H9 (cell line): ENCODE measurements around the gene MEF2C. TPM values are rescaled to one million over a fixed set of nuclear protein-coding genes. Genes with fewer than 3 reads are reported as not detected.

Source experiments
- DNase-seq: peaks from one replicate; pipeline ENCODE4 v3.0.0-alpha.2; 2017
- H2AFZ ChIP-seq: one replicate; pipeline ENCODE4 v1.6.1; 2013; ENCODE audit warnings: mild to moderate bottlenecking, low read length, control low read depth, moderate library complexity
- H2AK5ac ChIP-seq: 2 replicates; pipeline ENCODE4 v1.6.1; 2013; ENCODE audit warnings: low read length, control low read depth, mixed read lengths; ENCODE audit not compliant: insufficient read length
- H2BK120ac ChIP-seq: one replicate; pipeline ENCODE4 v1.6.1; 2013; ENCODE audit warnings: low read depth, mild to moderate bottlenecking, low read length, control low read depth, inconsistent platforms; ENCODE audit not compliant: poor library complexity, severe bottlenecking
- H2BK12ac ChIP-seq: 2 replicates; pipeline ENCODE4 v1.6.1; 2013; ENCODE audit warnings: low read length, control low read depth, mixed read lengths, low read depth; ENCODE audit not compliant: insufficient read length
- H2BK15ac ChIP-seq: 2 replicates; pipeline ENCODE4 v1.6.1; 2013; ENCODE audit warnings: low read depth, low read length, control low read depth
- H2BK20ac ChIP-seq: one replicate; pipeline ENCODE4 v1.6.1; 2013; ENCODE audit warnings: low read depth, mild to moderate bottlenecking, low read length, control low read depth, inconsistent platforms; ENCODE audit not compliant: poor library complexity, severe bottlenecking
- H2BK5ac ChIP-seq: 2 replicates; pipeline ENCODE4 v1.6.1; 2013; ENCODE audit warnings: low read length, control low read depth, mixed read lengths; ENCODE audit not compliant: insufficient read length
- H3K14ac ChIP-seq: 2 replicates; pipeline ENCODE4 v1.6.1; 2013; ENCODE audit warnings: low read length, control low read depth; ENCODE audit not compliant: insufficient read depth
- H3K18ac ChIP-seq: 2 replicates; pipeline ENCODE4 v1.6.1; 2013; ENCODE audit warnings: low read depth, mild to moderate bottlenecking, mixed read lengths, low read length, control low read depth; ENCODE audit not compliant: insufficient read length
- H3K23ac ChIP-seq: 2 replicates; pipeline ENCODE4 v1.6.1; 2013; ENCODE audit warnings: low read length, control low read depth, mixed read lengths, low read depth; ENCODE audit not compliant: insufficient read length
- H3K23me2 ChIP-seq: 2 replicates; pipeline ENCODE4 v1.6.1; 2013; ENCODE audit warnings: low read depth, mild to moderate bottlenecking, mixed read lengths, low read length, control low read depth; ENCODE audit not compliant: insufficient read length, poor library complexity, severe bottlenecking
- H3K27ac ChIP-seq: 2 replicates; pipeline ENCODE4 v1.5.1; 2013; ENCODE audit warnings: low read length, control low read depth, mixed read lengths, low read depth; ENCODE audit not compliant: insufficient read length
- H3K27me3 ChIP-seq: 2 replicates; pipeline ENCODE4 v1.6.1; 2013; ENCODE audit warnings: low read length, control low read depth, inconsistent platforms; ENCODE audit not compliant: insufficient read depth
- H3K4ac ChIP-seq: 2 replicates; pipeline ENCODE4 v1.6.1; 2013; ENCODE audit warnings: low read depth, mild to moderate bottlenecking, control low read depth, inconsistent platforms, low read length, moderate library complexity
- H3K4me1 ChIP-seq: 2 replicates; pipeline ENCODE4 v1.6.1; 2013; ENCODE audit warnings: low read length, control low read depth, inconsistent platforms; ENCODE audit not compliant: insufficient read depth
- H3K4me2 ChIP-seq: 2 replicates; pipeline ENCODE4 v1.6.1; 2013; ENCODE audit warnings: low read length, control low read depth, mixed read lengths; ENCODE audit not compliant: insufficient read length, insufficient read depth
- H3K56ac ChIP-seq: 2 replicates; pipeline ENCODE4 v1.6.1; 2013; ENCODE audit warnings: low read depth, mild to moderate bottlenecking, mixed read lengths, low read length, control low read depth; ENCODE audit not compliant: insufficient read length
- H3K79me1 ChIP-seq: 2 replicates; pipeline ENCODE4 v1.6.1; 2013; ENCODE audit warnings: low read depth, mild to moderate bottlenecking, moderate library complexity, low read length, control low read depth, inconsistent platforms; ENCODE audit not compliant: insufficient read depth, poor library complexity, severe bottlenecking
- H3K79me2 ChIP-seq: 2 replicates; pipeline ENCODE4 v1.6.1; 2013; ENCODE audit warnings: low read length, control low read depth, inconsistent platforms; ENCODE audit not compliant: insufficient read depth
- H3K9ac ChIP-seq: 2 replicates; pipeline ENCODE4 v1.6.1; 2013; ENCODE audit warnings: low read length, control low read depth, mixed read lengths; ENCODE audit not compliant: insufficient read length; ENCODE audit errors: extremely low read depth
- H3K9me3 ChIP-seq: one replicate; pipeline ENCODE4 v1.6.1; 2013; ENCODE audit warnings: low read depth, low read length, inconsistent platforms; ENCODE audit not compliant: control insufficient read depth
- H3T11ph ChIP-seq: one replicate; pipeline ENCODE4 v1.6.1; 2013; ENCODE audit warnings: mild to moderate bottlenecking, low read length, control low read depth, inconsistent platforms
- H4K20me1 ChIP-seq: one replicate; pipeline ENCODE4 v1.6.1; 2013; ENCODE audit not compliant: control insufficient read depth, insufficient read length, insufficient read depth
- H4K5ac ChIP-seq: 2 replicates; pipeline ENCODE4 v1.6.1; 2013; ENCODE audit warnings: low read depth, mild to moderate bottlenecking, mixed read lengths, low read length, control low read depth; ENCODE audit not compliant: insufficient read length
- H4K8ac ChIP-seq: replicated peaks from 2 replicates; pipeline ENCODE4 v1.6.1; 2013; ENCODE audit warnings: low read length, control low read depth, mixed read lengths, low read depth; ENCODE audit not compliant: insufficient read length
- H4K91ac ChIP-seq: 2 replicates; pipeline ENCODE4 v1.6.1; 2013; ENCODE audit warnings: low read depth, mild to moderate bottlenecking, moderate library complexity, mixed read lengths, low read length, control low read depth; ENCODE audit not compliant: insufficient read length
- H3K27ac Mint-ChIP-seq, 3 experiments: 2 replicates in 2 of 3; 3 replicates in 1 of 3; pipeline ENCODE4 v1.8.0; 2020 to 2021; ENCODE audit warnings: mixed read lengths in 3 of 3, mild to moderate bottlenecking in 1 of 3, moderate library complexity in 1 of 3
- H3K27me3 Mint-ChIP-seq: 2 replicates; pipeline ENCODE4 v1.8.0; 2021; ENCODE audit warnings: low read depth, mild to moderate bottlenecking, moderate library complexity, mixed read lengths
- H3K36me3 Mint-ChIP-seq, 3 experiments: 2 replicates in 2 of 3; 3 replicates in 1 of 3; pipeline ENCODE4 v1.8.0; 2020 to 2021; ENCODE audit warnings: low read depth in 3 of 3, mixed read lengths in 3 of 3; ENCODE audit not compliant: insufficient read depth in 1 of 3
- H3K4me1 Mint-ChIP-seq, 2 experiments: 2 replicates each; pipeline ENCODE4 v1.8.0; 2020; ENCODE audit warnings: mixed read lengths in 2 of 2
- H3K4me3 Mint-ChIP-seq, 2 experiments: 2 replicates in 1 of 2; 3 replicates in 1 of 2; pipeline ENCODE4 v1.8.0; 2020 to 2021; ENCODE audit warnings: mild to moderate bottlenecking in 2 of 2, mixed read lengths in 2 of 2, moderate library complexity in 1 of 2
- H3K9me3 Mint-ChIP-seq, 2 experiments: 2 replicates in 1 of 2; 3 replicates in 1 of 2; pipeline ENCODE4 v1.8.0; 2020; ENCODE audit warnings: mild to moderate bottlenecking in 2 of 2, mixed read lengths in 2 of 2, moderate library complexity in 1 of 2
- CTCF ChIP-seq: fragments of 200-600 bp; sonication (generic); conservative IDR thresholded peaks from 3 replicates; pipeline ENCODE4 v1.8.0; 2021; ENCODE audit warnings: antibody characterized with exemption, mild to moderate bottlenecking
- WGBS: extraction: QIAGEN DNeasy Blood & Tissue Kit; methylation state at CpG from one replicate; pipeline ENCODE4 v1.1.7; 2013; ENCODE audit warnings: missing lambda C conversion rate, low lambda C conversion rate, mixed read lengths; ENCODE audit not compliant: insufficient read length; ENCODE audit errors: extremely low coverage; 5-methylcytosine and 5-hydroxymethylcytosine counted together
- total RNA-seq: library from RNA; stranded (reverse); gene quantifications from 2 replicates; pipeline ENCODE4 v1.2.1, GENCODE V29; 2021

The MEF2C gene
- total RNA-seq, 1 experiment from 2014 or later = 0.11 TPM

GRCh38 chr5:88899096-88899737, 16.2 kb upstream of the MEF2C start:
- H3K27ac ChIP-seq = no peak overlapping the region
- H3K27me3 ChIP-seq = no peaks in the 10 kb centered on the region
- H3K56ac ChIP-seq = no peak overlapping the region
- Mint-ChIP-seq H3K4me1 (peaks cover 31 to 34% of the 10 kb centered on the region in 2 experiments), H3K4me3 (no peak overlapping the region), H3K27me3 (no peaks in the 10 kb centered on the region), H3K9me3 (no peaks in the 10 kb centered on the region), H3K36me3 (no peaks in the 10 kb centered on the region), H3K27ac (no peak overlapping the region)
- H2BK120ac ChIP-seq = no peak overlapping the region
- no peaks in the 10 kb centered on the region for H3K9me3 ChIP-seq
- WGBS = no CpG with 5 or more reads among the region's 2 CpGs
- H4K20me1 ChIP-seq = no peaks in the 10 kb centered on the region
- H3K9ac ChIP-seq = no peak overlapping the region
- H3K79me2 ChIP-seq = no peaks in the 10 kb centered on the region
- H2BK12ac ChIP-seq = no peak overlapping the region
- no peak for DNase-seq
- H3K4me2 ChIP-seq = no peak overlapping the region
- H2AK5ac ChIP-seq = no peak overlapping the region
- H3K4ac ChIP-seq = no peak overlapping the region
- H3K23me2 ChIP-seq = no peaks in the 10 kb centered on the region
- no peak overlapping the region for H2AFZ ChIP-seq
- H2BK15ac ChIP-seq = no peak overlapping the region
- H3K18ac ChIP-seq = no peak overlapping the region
- no peak overlapping the region for H4K5ac ChIP-seq
- H3T11ph ChIP-seq = no peak overlapping the region
- peaks cover 5% of the 10 kb centered on the region; the same call in 1 of the 2 replicates for H3K4me1 ChIP-seq
- TF ChIP-seq CTCF = no peak
- H3K14ac ChIP-seq = no peak overlapping the region
- no peak overlapping the region for H2BK5ac ChIP-seq
- no peaks in the 10 kb centered on the region for H3K79me1 ChIP-seq
- no peak overlapping the region for H4K91ac ChIP-seq
- H3K23ac ChIP-seq = no peak overlapping the region
- no peak overlapping the region for H2BK20ac ChIP-seq
- H4K8ac ChIP-seq = no peak overlapping the region
